HepG2 (cell line): Measurements from ENCODE around the gene CST3. TPM values are rescaled to one million over a fixed set of nuclear protein-coding genes. Genes with fewer than 3 reads are reported as not detected.

Experiments used
- CEBPZ ChIP-seq: IDR thresholded peaks from 2 replicates; pipeline ENCODE4 v1.6.1; 2012; ENCODE audit warnings: low read length, improper control_type of control experiment
- GLI4 ChIP-seq: sonication (generic); formaldehyde crosslinking; IDR thresholded peaks from 2 replicates; pipeline ENCODE4 v1.5.1; 2020; ENCODE audit warnings: missing genetic modification reagents, mild to moderate bottlenecking, moderate library complexity, borderline replicate concordance
- HNF4A ChIP-seq: sonication (generic); formaldehyde crosslinking; IDR thresholded peaks from 2 replicates; pipeline ENCODE4 v1.4.0; 2020; ENCODE audit warnings: missing genetic modification reagents
- KDM5B ChIP-seq: sonication (generic); formaldehyde crosslinking; IDR thresholded peaks from 2 replicates; pipeline ENCODE4 v1.4.0; 2020; ENCODE audit warnings: missing genetic modification reagents, mild to moderate bottlenecking, borderline replicate concordance
- MEIS2 ChIP-seq: sonication (generic); formaldehyde crosslinking; IDR thresholded peaks from 2 replicates; pipeline ENCODE4 v1.9.0; 2021; ENCODE audit warnings: mild to moderate bottlenecking, missing genetic modification reagents
- MLX ChIP-seq: IDR thresholded peaks from 2 replicates; pipeline ENCODE4 v1.6.1; 2016
- NR2F1 ChIP-seq, 2 experiments: fragments of 450-650 bp in 1 of 2; formaldehyde crosslinking in 1 of 2; IDR thresholded peaks; 2 replicates each; pipeline versions ENCODE4 v1.5.0 to v1.6.1; 2016 to 2020; ENCODE audit warnings: mild to moderate bottlenecking in 1 of 2, missing compliant biosample characterization in 1 of 2, missing genetic modification reagents in 1 of 2, moderate library complexity in 1 of 2
- ZHX1 ChIP-seq: sonication (generic); formaldehyde crosslinking; IDR thresholded peaks from 2 replicates; pipeline ENCODE4 v1.8.1; 2022; ENCODE audit warnings: low read depth, mild to moderate bottlenecking, missing genetic modification reagents
- ZNF10 ChIP-seq: sonication (generic); formaldehyde crosslinking; IDR thresholded peaks from 2 replicates; pipeline ENCODE4 v1.4.0; 2020; ENCODE audit warnings: mild to moderate bottlenecking, low read depth, missing genetic modification reagents, borderline replicate concordance
- ZNF382 ChIP-seq: sonication (generic); formaldehyde crosslinking; IDR thresholded peaks from 2 replicates; pipeline ENCODE4 v1.5.0; 2020; ENCODE audit warnings: missing genetic modification reagents, mild to moderate bottlenecking, borderline replicate concordance
- ZNF543 ChIP-seq: sonication (generic); formaldehyde crosslinking; IDR thresholded peaks from 2 replicates; pipeline ENCODE4 v1.4.0; 2020; ENCODE audit warnings: mild to moderate bottlenecking, missing genetic modification reagents
- ZNF550 ChIP-seq: sonication (generic); formaldehyde crosslinking; IDR thresholded peaks from 2 replicates; pipeline ENCODE4 v1.4.0; 2020; ENCODE audit warnings: mild to moderate bottlenecking, missing genetic modification reagents, borderline replicate concordance
- ZNF563 ChIP-seq: sonication (generic); formaldehyde crosslinking; IDR thresholded peaks from 2 replicates; pipeline ENCODE4 v1.8.0; 2022; ENCODE audit warnings: mild to moderate bottlenecking, moderate library complexity, missing genetic modification reagents
- ZNF615 ChIP-seq: sonication (generic); formaldehyde crosslinking; IDR thresholded peaks from 2 replicates; pipeline ENCODE4 v1.5.0; 2020; ENCODE audit warnings: mild to moderate bottlenecking, missing genetic modification reagents, borderline replicate concordance
- ZNF704 ChIP-seq: sonication (generic); formaldehyde crosslinking; IDR thresholded peaks from 2 replicates; pipeline ENCODE4 v1.8.1; 2023; ENCODE audit warnings: mild to moderate bottlenecking, inconsistent platforms, moderate library complexity, missing genetic modification reagents, borderline replicate concordance
- ZNF724P ChIP-seq: sonication (generic); formaldehyde crosslinking; IDR thresholded peaks from 2 replicates; pipeline ENCODE4 v1.8.0; 2022; ENCODE audit warnings: missing genetic modification reagents, borderline replicate concordance
- polyA plus RNA-seq, 8 experiments: library from polyadenylated mRNA; depleted of rRNA in 3 of 8; stranded (reverse) in 7 of 8; unstranded in 1 of 8; fragments of >200 nt; fragmentation: Illumina TruSeq in 4 of 8; extraction: Trizol in 4 of 8; gene quantifications; 2 replicates each; pipeline versions ENCODE4 v1.2.1 to v1.2.3, GENCODE V29; 2011 to 2016; ENCODE audit warnings: low read depth in 4 of 8, missing spikeins in 1 of 8, mixed read lengths in 1 of 8; ENCODE audit not compliant: insufficient read depth in 1 of 8
- total RNA-seq, 5 experiments: library from RNA; depleted of rRNA; stranded (reverse); fragments of >200 nt; fragmentation: Illumina TruSeq; extraction: Trizol; gene quantifications; 2 replicates each; pipeline ENCODE4 v1.2.3, GENCODE V29; 2016; ENCODE audit warnings: low read depth in 1 of 5
- TF ChIP-seq, protein P1 (sequence below): IDR thresholded peaks from 2 replicates; pipeline ENCODE4 v1.6.1; 2016; ENCODE audit warnings: mild to moderate bottlenecking, missing biosample characterization, missing genetic modification reagents
- TF ChIP-seq, protein P2 (sequence below): sonication (generic); formaldehyde crosslinking; IDR thresholded peaks from 2 replicates; pipeline ENCODE4 v1.8.0; 2022; ENCODE audit warnings: mild to moderate bottlenecking, missing genetic modification reagents

CST3 gene
- total and polyA plus RNA-seq, 2 of the 13 experiments (the other 11 are each of a cell fraction or from before 2014, with no cell fraction given) = 690 to 1,005 TPM

- TF ChIP-seq ZNF704 (0 out of 2 replicates have a peak, but pooled peaks have one; percentile 28), ZHX1 (CRISPR knock-in tag) (0 out of 2 replicates have a peak, but pooled peaks have one; percentile 10), KDM5B (CRISPR knock-in tag) (peak; percentile 14; the same call in 1 of the 2 replicates), MLX (0 out of 2 replicates have a peak, but pooled peaks have one; percentile 39), NR2F1 (CRISPR knock-in tag; IDR thresholded peaks at IDR 0.05) (peak in 1 of 2 experiments; percentile 27; a peak in 1 of 4 replicates), ZNF10 (CRISPR knock-in tag) (no peak), ZNF543 (CRISPR knock-in tag) (peak; percentile 20; the same call in 1 of the 2 replicates), CEBPZ (no peak), MEIS2 (CRISPR knock-in tag) (0 out of 2 replicates have a peak, but pooled peaks have one; percentile 13), ZNF615 (CRISPR knock-in tag) (no peak), ZNF563 (0 out of 2 replicates have a peak, but pooled peaks have one; percentile 50), ZNF382 (CRISPR knock-in tag) (no peak), HNF4A (CRISPR knock-in tag) (peak; percentile 81), ZNF550 (no peak), ZNF724P (CRISPR knock-in tag) (peak; percentile 13; the same call in 1 of the 2 replicates), GLI4 (CRISPR knock-in tag) (0 out of 2 replicates have a peak, but pooled peaks have one; percentile 49)
- TF ChIP-seq, protein P1, sequence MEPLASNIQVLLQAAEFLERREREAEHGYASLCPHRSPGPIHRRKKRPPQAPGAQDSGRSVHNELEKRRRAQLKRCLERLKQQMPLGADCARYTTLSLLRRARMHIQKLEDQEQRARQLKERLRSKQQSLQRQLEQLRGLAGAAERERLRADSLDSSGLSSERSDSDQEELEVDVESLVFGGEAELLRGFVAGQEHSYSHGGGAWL (CRISPR knock-in tag) = peak; percentile 75; the same call in 1 of the 2 replicates
- TF ChIP-seq, protein P2, sequence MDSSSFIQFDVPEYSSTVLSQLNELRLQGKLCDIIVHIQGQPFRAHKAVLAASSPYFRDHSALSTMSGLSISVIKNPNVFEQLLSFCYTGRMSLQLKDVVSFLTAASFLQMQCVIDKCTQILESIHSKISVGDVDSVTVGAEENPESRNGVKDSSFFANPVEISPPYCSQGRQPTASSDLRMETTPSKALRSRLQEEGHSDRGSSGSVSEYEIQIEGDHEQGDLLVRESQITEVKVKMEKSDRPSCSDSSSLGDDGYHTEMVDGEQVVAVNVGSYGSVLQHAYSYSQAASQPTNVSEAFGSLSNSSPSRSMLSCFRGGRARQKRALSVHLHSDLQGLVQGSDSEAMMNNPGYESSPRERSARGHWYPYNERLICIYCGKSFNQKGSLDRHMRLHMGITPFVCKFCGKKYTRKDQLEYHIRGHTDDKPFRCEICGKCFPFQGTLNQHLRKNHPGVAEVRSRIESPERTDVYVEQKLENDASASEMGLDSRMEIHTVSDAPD (CRISPR knock-in tag) = 0 out of 2 replicates have a peak, but pooled peaks have one; percentile 55
Measured at GRCh38 chr20:23640018-23640601, 2.4 kb upstream of the CST3 start (continued).
